HepG2 (cell line): ENCODE results near the gene CNPPD1. TPM values are rescaled to one million over a fixed set of nuclear protein-coding genes. Genes with fewer than 3 reads are reported as not detected.

Experiments used
- ATF7-NPFF ChIP-seq: sonication (generic); formaldehyde crosslinking; IDR thresholded peaks from 2 replicates; pipeline ENCODE4 v1.8.1; 2023; ENCODE audit warnings: mild to moderate bottlenecking, low read depth, missing genetic modification reagents, moderate library complexity
- KAT7 ChIP-seq: IDR thresholded peaks from 2 replicates; pipeline ENCODE4 v1.6.1; 2018; ENCODE audit warnings: borderline replicate concordance, missing compliant biosample characterization
- KAT8 ChIP-seq: IDR thresholded peaks from 2 replicates; pipeline ENCODE4 v1.6.1; 2016; ENCODE audit warnings: missing genetic modification reagents, missing compliant biosample characterization
- KDM5A ChIP-seq: fragments of 200-600 bp; sonication (generic); IDR thresholded peaks from 2 replicates; pipeline ENCODE4 v1.7.0; 2018; ENCODE audit warnings: antibody characterized with exemption, mild to moderate bottlenecking, low read length, borderline replicate concordance
- KLF11 ChIP-seq: IDR thresholded peaks from 2 replicates; pipeline ENCODE4 v1.6.1; 2016; ENCODE audit warnings: missing compliant biosample characterization
- LRRFIP1 ChIP-seq: sonication (generic); formaldehyde crosslinking; conservative IDR thresholded peaks from 2 replicates; pipeline ENCODE4 v1.4.0; 2020; ENCODE audit warnings: missing genetic modification reagents
- MED8 ChIP-seq: sonication (generic); formaldehyde crosslinking; IDR thresholded peaks from 2 replicates; pipeline ENCODE4 v1.8.1; 2023; ENCODE audit warnings: mild to moderate bottlenecking, missing genetic modification reagents; ENCODE audit not compliant: insufficient replicate concordance
- MTA1 ChIP-seq: sonication (generic); formaldehyde crosslinking; IDR thresholded peaks from 2 replicates; pipeline ENCODE4 v1.4.0; 2020; ENCODE audit warnings: missing genetic modification reagents, mild to moderate bottlenecking, borderline replicate concordance
- RAD51 ChIP-seq: fragments of 450-650 bp; IDR thresholded peaks from 2 replicates; pipeline ENCODE4 v1.6.1; 2016; ENCODE audit warnings: borderline replicate concordance
- RNF219 ChIP-seq: sonication (generic); formaldehyde crosslinking; IDR thresholded peaks from 2 replicates; pipeline ENCODE4 v1.5.0; 2020; ENCODE audit warnings: mild to moderate bottlenecking, missing genetic modification reagents
- THAP7 ChIP-seq: sonication (generic); formaldehyde crosslinking; IDR thresholded peaks from 2 replicates; pipeline ENCODE4 v1.8.1; 2023; ENCODE audit warnings: mild to moderate bottlenecking, missing genetic modification reagents
- THRA ChIP-seq: sonication (generic); formaldehyde crosslinking; IDR thresholded peaks from 2 replicates; pipeline ENCODE4 v1.4.0; 2020; ENCODE audit warnings: missing genetic modification reagents, borderline replicate concordance
- U2AF1 ChIP-seq: fragments of 200-400 bp; formaldehyde crosslinking; optimal IDR thresholded peaks from 2 replicates; pipeline ENCODE3; 2017; ENCODE audit warnings: mild to moderate bottlenecking, low read depth, low read length
- ZBTB8A ChIP-seq: sonication (generic); formaldehyde crosslinking; IDR thresholded peaks from 2 replicates; pipeline ENCODE4 v1.4.0; 2020; ENCODE audit warnings: mild to moderate bottlenecking, low read depth, missing genetic modification reagents, borderline replicate concordance
- ZFP36L1 ChIP-seq: sonication (generic); formaldehyde crosslinking; IDR thresholded peaks from 2 replicates; pipeline ENCODE4 v1.8.0; 2022; ENCODE audit warnings: mild to moderate bottlenecking, missing genetic modification reagents, moderate library complexity
- ZNF24 ChIP-seq: fragments of 450-650 bp; IDR thresholded peaks from 2 replicates; pipeline ENCODE4 v1.6.1; 2017; ENCODE audit warnings: antibody characterized with exemption, mild to moderate bottlenecking
- ZNF337 ChIP-seq: sonication (generic); formaldehyde crosslinking; IDR thresholded peaks from 2 replicates; pipeline ENCODE4 v1.5.1; 2020; ENCODE audit warnings: missing genetic modification reagents, low read depth, mild to moderate bottlenecking, borderline replicate concordance
- ZNF354B ChIP-seq: sonication (generic); formaldehyde crosslinking; IDR thresholded peaks from 2 replicates; pipeline ENCODE4 v1.8.0; 2022; ENCODE audit warnings: mild to moderate bottlenecking, missing genetic modification reagents
- ZNF44 ChIP-seq: sonication (generic); formaldehyde crosslinking; IDR thresholded peaks from 2 replicates; pipeline ENCODE4 v1.5.1; 2020; ENCODE audit warnings: mild to moderate bottlenecking, missing genetic modification reagents
- ZNF552 ChIP-seq: sonication (generic); formaldehyde crosslinking; IDR thresholded peaks from 2 replicates; pipeline ENCODE4 v1.9.0; 2022; ENCODE audit warnings: missing genetic modification reagents, mild to moderate bottlenecking, borderline replicate concordance
- ZNF614 ChIP-seq: IDR thresholded peaks from 2 replicates; pipeline ENCODE4 v1.6.1; 2018; ENCODE audit warnings: missing biosample characterization, missing genetic modification reagents, inconsistent platforms, borderline replicate concordance
- ZNF703 ChIP-seq: sonication (generic); formaldehyde crosslinking; IDR thresholded peaks from 2 replicates; pipeline ENCODE4 v1.5.1; 2020; ENCODE audit warnings: missing genetic modification reagents, mild to moderate bottlenecking, moderate library complexity, borderline replicate concordance
- polyA plus RNA-seq, 8 experiments: library from polyadenylated mRNA; depleted of rRNA in 3 of 8; stranded (reverse) in 7 of 8; unstranded in 1 of 8; fragments of >200 nt; fragmentation: Illumina TruSeq in 4 of 8; extraction: Trizol in 4 of 8; gene quantifications; 2 replicates each; pipeline versions ENCODE4 v1.2.1 to v1.2.3, GENCODE V29; 2011 to 2016; ENCODE audit warnings: low read depth in 4 of 8, missing spikeins in 1 of 8, mixed read lengths in 1 of 8; ENCODE audit not compliant: insufficient read depth in 1 of 8
- total RNA-seq, 5 experiments: library from RNA; depleted of rRNA; stranded (reverse); fragments of >200 nt; fragmentation: Illumina TruSeq; extraction: Trizol; gene quantifications; 2 replicates each; pipeline ENCODE4 v1.2.3, GENCODE V29; 2016; ENCODE audit warnings: low read depth in 1 of 5

Gene CNPPD1
- total and polyA plus RNA-seq, 2 of the 13 experiments (the other 11 are each of a cell fraction or from before 2014, with no cell fraction given): 35.5 to 49.4 TPM

- no peak for TF ChIP-seq ZBTB8A
- TF ChIP-seq MTA1 (CRISPR knock-in tag): peak; percentile 67; the same call in 1 of the 2 replicates
- no peak; the same call in 1 of the 2 replicates for TF ChIP-seq KAT7 (CRISPR knock-in tag)
- TF ChIP-seq MED8 (CRISPR knock-in tag): peak; percentile 76
- no peak for TF ChIP-seq ZNF703 (CRISPR knock-in tag)
- TF ChIP-seq KAT8 (CRISPR knock-in tag): peak; percentile 83; the same call in 1 of the 2 replicates
- TF ChIP-seq THRA (CRISPR knock-in tag): no peak
- no peak for TF ChIP-seq U2AF1
- no peak; the same call in 1 of the 2 replicates for TF ChIP-seq ZNF24
- TF ChIP-seq RAD51: peak; percentile 99
- TF ChIP-seq ZNF44 (CRISPR knock-in tag): no peak
- TF ChIP-seq ZNF552 (CRISPR knock-in tag): peak; percentile 89; the same call in 1 of the 2 replicates
- no peak for TF ChIP-seq ZNF354B (CRISPR knock-in tag)
- no peak for TF ChIP-seq LRRFIP1 (CRISPR knock-in tag)
- TF ChIP-seq ZNF337 (CRISPR knock-in tag): no peak
- TF ChIP-seq THAP7 (CRISPR knock-in tag): no peak
- TF ChIP-seq ZFP36L1 (CRISPR knock-in tag): peak; percentile 97
- TF ChIP-seq ATF7-NPFF (CRISPR knock-in tag): peak; percentile 87
- TF ChIP-seq KLF11: no peak
- no peak; the same call in 1 of the 2 replicates for TF ChIP-seq RNF219 (CRISPR knock-in tag)
- no peak for TF ChIP-seq ZNF614 (CRISPR knock-in tag)
- peak; percentile 68; the same call in 1 of the 2 replicates for TF ChIP-seq KDM5A
Observed at GRCh38 chr2:219177552-219178376, 1.0 kb upstream of the CNPPD1 start, which contains the start of gene RETREG2 (continued).
